Cardiac atrium fibroblast (primary cell): ENCODE data around the gene KIRREL3. TPM values are rescaled to one million over a fixed set of nuclear protein-coding genes. Genes with fewer than 3 reads are reported as not detected.

Experiments
- total RNA-seq: library from RNA; depleted of rRNA; stranded (reverse); fragments of >200 nt; gene quantifications from 2 replicates; pipeline ENCODE4 v1.2.3, GENCODE V29; 2015

KIRREL3 gene
- total RNA-seq, result not detected in 2 replicates

GRCh38 chr11:127000291-127000968 is at the start of gene KIRREL3:
Gene KIRREL3 (minus strand): TSS chr11:127000770.

